ENCODE data around the gene HDAC4.
A peak's percentile ranks its signal among the peaks of the same experiment; 100 is the strongest.

Gene HDAC4

DNA sequence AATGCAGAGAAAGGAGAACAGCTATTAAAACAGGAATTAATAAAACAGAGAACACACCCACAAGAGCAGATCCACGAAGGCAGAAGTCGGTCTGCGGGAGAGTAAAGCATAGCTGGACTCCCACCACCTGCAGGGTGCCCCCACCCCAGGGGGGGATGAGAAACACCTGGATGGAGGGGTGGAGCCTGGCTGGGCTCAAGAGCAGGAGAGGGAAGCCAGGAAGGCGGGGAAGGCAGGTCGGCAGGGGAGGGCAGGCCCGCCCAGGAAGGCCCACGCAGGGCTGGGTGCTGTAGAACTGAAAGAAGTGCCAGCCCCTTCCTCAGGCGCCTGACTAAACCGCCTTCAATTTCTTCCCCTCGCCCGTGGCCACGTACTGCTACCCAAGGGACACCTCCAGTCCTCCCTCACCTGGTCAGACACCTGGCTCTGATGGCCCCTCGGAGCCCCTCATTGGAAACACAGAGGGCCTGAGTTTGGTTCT, 175.4 kb downstream of the HDAC4 start:
- DNase-seq (ENCODE audit: low read depth in 1 of 2, low spot score in 1 of 2) = no peak

DNA sequence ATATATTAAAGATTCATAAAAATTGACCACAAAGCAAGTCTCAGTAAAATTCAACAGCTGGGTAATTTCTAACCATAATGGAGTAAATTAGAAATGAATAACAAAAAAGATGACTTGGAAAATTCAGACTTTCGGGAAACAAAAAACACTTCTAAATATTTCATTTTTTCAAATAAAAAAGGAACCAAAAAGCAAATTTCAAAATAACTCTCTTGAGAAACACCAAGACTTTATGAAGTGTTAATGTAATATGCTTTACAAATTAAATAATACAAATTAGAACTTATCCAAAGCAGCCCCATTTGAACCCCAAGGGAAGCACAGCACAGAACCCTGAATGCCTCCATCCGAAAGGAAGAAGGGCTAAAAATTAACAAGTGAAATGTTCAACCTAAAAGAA, 175.9 kb downstream of the HDAC4 start:
- no peak for DNase-seq (ENCODE audit: low read depth in 1 of 2, low spot score in 1 of 2)

DNA sequence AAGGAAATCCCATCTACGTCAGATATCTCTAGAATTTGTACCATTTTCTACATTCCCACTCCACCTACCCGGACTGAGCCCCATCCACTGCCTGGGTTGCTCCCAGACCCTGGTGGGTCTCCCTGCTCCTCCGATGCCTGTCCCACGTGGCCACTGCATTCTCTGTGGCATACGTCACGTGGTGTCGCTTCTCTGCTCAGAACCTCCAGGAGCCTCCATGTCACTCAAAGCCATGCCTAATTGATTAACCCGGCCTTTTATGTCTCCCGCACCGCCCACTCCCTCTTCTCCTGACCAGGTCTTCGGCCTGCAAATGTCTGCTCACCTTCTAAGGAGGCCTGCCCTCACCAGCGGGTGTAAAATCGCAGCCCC, 176.6 kb downstream of the HDAC4 start:
- DNase-seq (ENCODE audit: low read depth in 1 of 2, low spot score in 1 of 2) = no peak

DNA sequence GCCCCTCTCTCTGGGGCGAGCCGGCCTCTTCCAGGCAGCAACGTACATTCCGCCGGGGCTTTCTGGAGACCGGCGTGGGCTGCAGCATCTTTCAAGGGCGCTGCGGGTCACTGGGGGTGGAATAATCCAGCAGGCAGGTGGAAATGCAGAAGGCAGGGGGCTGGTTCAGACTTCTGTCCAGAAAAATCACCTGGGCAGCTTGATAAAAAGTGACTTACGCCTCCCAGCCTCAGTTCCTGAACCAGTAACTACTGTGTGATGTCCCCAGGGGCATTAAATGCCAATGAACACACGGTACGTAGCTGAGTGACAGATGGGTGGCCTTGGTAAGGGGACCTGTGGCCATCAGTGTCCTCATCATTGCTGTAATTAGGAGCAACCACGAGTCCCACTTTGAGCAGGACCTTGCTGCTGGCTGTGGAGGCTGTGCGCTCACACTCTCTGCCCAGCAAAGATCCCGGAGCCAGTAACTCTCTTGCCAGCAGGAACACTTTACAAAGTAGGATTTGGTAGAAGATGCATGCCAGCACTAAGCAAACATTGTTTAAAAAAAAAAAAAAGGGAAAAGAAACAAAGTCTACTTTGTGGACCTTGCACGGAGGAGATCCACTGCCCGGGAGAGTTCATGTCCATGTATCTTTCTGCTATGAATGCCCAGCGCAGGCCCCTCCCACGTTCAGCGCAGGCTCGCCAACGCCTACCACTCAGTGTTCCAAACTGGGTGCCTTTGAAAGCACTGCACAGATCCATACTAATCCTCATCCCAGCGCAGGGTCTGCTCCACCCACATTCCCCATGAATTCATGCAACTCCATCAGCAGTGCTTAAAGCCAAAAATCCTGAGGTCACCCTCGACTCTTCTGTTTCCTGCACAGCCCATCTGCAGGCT, 177.3 kb downstream of the HDAC4 start:
- DNase-seq (ENCODE audit: low read depth in 1 of 2, low spot score in 1 of 2) = no peak

DNA sequence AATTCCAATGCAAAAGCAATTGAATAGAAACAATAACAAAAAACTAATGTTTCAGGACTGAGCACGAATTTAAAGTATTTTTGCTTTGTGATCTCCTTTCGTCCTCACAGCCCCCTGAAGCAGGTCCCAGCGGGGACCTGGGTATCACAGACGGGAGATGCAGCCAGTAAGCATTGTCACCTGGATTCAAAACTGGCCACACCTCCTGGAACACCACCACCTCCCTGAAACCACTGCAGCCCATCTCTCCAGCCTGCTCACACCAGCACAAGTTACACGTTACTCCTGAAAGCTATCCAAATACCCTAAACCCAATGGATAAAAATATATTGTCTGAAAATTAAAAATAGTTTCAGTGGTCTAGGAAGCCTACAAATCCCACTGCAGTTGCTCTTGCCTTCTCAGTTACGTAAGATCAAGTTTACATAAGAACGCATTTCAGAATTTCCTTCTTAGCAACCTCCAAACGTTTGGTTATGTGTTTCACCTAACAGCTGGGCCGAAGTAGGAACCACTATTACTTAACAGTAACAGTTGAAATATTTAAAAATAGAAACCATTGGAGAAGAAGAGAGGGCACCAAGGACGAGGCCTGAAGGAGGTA, 178.0 kb downstream of the HDAC4 start:
- DNase-seq (ENCODE audit: low read depth in 1 of 2, low spot score in 1 of 2) = no peak

DNA sequence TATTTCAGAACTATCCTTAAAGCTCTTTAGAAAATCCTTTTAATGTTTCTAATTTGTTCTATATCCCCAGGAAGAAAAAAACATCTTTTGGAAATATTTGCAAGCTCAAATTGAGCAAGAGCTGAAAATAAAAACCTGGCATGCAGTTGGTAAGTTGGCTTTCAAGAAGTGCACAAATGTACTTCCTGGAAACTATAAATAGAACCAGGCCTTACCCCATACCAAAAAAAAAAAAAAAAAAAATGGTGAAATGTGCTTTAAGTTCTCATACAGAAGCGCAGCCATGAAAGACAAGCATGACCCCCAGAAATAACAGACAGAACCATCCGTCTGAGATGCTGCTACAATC, 178.5 kb downstream of the HDAC4 start:
- no peak for DNase-seq (ENCODE audit: low read depth in 1 of 2, low spot score in 1 of 2)

DNA sequence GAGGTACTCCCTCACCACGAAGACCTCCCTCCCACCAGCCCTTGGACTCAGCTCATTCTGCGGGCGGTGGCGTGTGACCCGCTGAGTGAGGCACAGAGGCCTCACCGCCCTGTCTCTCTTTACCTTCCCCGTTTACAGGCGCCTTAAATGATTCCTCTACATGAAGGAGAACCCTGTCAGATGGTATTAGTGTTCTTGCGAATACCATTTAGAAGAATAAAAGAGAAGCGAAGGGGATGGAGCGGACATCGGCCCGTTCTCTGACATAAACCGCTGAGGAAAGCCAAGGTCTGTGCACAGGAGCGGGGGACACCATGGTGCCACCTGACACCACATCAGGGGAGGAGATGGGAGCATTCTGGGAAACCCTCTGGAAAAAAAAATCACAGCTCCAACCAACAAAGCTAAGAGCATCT, 179.8 kb downstream of the HDAC4 start:
- no peak for DNase-seq (ENCODE audit: low read depth in 1 of 2, low spot score in 1 of 2)

DNA sequence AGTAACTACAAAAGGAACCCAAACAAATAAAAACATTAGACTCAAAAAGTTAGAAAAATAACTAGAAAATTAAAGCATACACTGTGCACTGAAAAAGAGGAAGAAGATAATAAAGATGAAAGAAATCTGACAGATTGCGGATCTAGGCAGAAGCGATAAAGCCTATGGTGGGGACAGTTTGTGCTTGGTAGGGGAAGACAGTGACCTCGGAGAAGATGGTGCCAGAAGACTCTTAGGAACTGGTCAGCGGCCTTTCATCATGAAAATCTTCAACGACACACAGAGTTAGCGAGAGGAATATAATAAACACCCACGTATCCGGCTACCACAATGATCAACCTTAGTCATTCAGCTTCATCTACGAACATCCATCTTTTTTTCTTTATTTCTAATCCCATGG, 180.5 kb downstream of the HDAC4 start:
- DNase-seq (ENCODE audit: low read depth in 1 of 2, low spot score in 1 of 2) = no peak

DNA sequence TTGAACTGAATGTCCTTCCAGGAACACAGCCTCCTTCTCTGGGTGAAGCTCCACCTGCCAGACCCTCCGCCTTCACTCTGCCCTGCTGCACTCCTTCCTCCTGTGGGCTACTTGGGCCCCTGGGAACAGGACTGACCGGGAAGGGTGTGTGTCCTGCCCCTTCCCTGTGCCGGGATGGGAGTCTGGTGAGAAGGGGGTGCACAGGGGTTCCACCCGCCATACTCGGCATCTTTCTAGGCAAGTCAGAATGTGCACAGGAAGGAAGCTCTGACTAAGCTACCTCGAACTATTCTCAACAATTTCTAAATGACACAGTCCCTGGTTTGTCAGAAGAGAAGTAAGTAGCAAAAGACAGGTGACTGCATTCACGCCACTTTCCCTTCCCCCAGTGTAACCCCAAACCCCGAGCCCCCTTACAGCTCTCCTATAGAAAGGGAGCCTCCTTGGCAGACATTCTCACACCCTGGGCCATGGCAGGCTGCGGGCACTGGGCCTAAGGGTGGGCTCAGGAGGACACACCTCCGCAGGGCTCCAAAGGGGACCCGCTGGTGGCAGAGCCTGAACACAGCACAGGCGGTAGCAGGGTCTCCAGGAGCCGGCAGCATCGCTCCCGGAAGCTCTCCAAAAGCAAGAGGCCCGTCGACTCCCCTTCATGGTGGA, 184.1 kb downstream of the HDAC4 start:
- peak; percentile 16 to 24 for DNase-seq (ENCODE audit: low read depth in 1 of 2, low spot score in 1 of 2)

DNA sequence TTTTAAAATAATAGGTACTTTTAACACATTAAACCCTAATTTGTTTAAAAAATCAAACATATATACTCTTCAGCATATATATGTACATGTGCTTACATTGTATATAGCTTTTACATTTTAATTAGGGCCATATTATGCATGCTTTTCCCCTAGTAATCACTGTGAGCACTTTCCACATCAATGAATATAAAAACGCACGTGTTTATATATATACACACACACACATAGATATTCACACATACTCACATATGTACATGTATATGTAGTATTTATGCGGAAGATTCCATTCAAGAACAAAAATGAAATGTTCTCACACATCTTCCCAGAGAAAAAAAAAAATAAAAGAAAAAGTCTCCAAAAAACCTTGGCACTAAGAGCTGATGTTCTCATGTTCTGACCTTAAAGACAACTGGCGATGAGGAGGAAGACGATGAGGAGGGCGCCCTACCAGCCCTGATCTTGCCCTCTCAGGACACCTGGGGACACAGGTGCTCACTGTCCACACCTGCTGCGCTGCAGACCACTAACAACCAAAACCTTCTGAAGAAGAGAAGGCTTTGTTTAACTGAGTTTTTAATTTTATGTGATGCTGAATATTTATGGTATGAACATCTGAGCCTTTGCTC, 184.7 kb downstream of the HDAC4 start:
- DNase-seq (ENCODE audit: low read depth in 1 of 2, low spot score in 1 of 2) = no peak

DNA sequence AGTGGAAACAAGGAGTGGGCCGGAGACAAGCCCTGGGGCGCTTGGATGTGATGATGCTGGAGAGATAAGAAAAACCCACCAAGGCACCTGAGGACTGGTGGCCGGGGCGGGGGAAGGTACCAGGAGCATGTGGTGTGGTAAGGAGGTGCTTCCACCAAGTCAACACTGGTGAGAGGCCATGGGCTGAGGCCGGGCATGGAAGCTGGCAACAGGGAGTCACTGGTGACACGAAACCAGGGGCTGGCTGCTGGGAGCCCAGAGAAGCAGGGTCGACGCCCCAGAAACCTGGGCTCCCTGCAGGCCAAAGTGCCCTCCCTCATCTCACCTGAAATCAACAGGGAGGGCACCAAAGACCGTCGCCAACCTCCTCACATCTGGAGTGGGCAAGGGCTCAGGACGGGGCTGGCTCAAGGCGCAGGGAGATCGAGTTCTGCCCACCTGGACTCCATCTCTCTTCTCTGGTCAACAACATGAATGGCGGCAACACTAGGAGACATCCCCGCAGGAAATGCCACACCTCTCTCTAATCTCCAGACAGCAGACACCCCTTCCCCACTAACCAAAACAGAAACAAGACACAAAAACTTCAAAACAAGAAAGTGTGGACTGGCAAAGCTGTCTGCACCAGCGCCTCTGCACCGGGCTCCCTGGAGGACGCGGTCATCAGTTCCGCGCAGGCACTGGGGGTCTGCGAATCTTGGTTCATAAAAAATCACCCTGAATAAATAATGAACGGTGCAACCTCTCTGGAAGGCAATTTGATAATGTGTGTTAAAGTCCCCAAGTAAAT, 185.5 kb downstream of the HDAC4 start:
- no peak for DNase-seq (ENCODE audit: low read depth in 1 of 2, low spot score in 1 of 2)

DNA sequence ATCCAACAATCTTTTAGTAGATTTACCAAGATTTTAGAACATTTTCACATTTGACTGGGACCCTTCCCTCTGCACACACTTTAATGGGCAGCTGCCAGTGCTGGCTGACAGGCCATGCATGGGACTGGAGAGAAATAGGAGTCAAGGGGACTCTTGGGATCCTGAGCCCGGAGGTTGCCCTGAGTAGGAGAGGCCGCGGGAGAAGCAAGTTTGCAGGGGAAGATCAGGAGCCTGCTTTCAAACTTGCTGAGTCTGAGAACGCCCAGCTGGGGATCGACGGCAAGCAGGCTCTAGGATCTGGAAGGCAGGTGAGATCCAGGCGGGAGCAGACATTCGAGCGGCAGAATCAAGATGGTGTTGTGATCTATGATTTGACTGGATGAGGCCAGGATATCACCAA, 186.1 kb downstream of the HDAC4 start:
- no peak for DNase-seq (ENCODE audit: low read depth in 1 of 2, low spot score in 1 of 2)

DNA sequence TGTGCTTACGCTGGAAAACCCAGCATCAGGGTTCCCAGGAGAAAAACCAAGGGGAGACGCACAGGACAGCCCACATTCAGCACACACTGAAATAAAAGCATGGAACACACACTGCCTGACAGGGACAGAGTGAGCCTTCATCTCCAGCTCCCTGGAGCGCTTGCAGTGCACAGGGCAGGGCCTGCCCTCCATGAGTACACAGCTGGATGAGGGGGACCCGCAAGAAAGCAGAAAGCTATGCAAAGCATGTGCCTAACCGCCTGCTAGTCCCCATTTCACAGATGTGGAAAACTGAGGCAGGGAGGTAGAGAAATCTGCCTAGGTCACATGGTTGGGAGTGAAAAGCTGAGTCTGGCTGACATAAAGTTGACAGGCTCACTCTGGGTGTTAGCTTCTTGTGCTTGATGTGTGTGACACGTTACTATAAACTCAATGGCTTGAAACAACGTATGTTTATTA, 187.1 kb downstream of the HDAC4 start:
- DNase-seq (ENCODE audit: low read depth in 1 of 2, low spot score in 1 of 2) = no peak

DNA sequence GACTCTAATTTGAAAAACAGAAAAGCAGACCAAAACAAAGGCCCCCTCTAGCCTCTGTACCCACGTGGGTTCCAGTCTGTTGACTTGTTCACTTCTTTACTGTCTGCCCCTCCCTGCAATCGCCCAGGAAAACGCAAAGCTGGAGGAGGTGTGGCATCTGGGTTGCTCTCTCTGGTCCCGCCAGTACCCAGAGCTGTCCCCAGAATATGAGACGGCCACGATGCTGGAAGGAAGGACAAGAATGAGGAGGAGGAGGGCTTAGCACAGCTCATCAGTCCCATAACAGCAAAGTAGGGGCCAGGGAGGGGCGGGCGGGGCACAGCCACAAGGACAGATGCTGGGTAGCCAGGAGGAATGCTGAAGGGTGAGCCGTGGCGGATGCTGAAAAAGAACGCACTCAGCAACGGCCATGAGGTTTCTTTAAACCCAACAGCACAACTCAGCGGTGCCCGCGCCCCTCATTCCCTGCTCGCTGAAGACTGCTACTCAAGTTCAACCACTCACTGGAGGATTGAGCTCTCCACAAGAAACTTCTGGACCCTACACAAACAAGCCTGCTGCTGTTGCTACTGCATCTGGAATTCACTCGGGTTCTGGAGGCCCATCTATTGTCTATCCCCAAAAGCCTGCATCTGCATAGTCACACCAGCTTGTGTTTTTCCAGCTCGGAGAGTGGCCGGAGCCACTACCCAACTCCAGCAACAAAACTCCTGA, 187.7 kb downstream of the HDAC4 start:
- no peak for DNase-seq (ENCODE audit: low read depth in 1 of 2, low spot score in 1 of 2)

DNA sequence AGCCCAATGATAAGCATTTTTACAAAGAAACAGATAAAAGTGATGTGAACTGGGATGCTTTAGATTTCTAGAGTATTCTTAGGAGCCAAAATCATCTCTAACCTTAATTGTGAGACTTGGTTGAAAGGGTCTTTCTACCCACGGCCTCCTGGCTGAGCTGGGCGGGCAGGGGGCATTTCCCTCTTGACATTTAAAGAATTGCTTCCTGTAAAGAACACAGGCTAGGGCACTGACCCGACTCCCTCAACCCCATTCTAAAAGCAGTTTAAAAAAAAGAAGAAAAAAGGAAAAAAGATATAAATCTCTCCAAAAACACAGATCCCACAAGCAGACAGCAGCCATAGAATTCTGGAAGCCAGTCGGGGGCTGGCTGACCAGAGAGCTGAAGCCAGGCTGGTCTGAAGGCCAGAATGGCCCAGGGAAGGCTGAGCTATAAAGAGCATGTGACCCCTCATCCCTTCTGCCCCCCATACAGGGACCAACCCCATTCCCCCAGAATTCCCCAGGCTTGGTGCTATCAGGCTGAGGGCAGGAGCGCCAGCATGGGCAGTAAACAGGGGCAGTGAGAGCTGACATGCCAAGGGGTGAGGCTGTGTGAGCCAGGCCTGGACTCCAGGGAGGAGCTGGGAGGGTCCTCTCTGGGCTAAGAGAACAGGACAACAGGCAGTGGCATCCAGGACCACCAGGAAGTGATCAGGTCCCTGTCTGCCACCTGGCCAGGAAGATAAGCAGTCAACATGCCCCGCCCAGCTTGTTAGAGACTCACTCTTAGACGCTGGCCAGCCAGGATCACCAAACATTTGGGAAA, 188.5 kb downstream of the HDAC4 start:
- DNase-seq (ENCODE audit: low read depth in 1 of 2, low spot score in 1 of 2) = no peak

DNA sequence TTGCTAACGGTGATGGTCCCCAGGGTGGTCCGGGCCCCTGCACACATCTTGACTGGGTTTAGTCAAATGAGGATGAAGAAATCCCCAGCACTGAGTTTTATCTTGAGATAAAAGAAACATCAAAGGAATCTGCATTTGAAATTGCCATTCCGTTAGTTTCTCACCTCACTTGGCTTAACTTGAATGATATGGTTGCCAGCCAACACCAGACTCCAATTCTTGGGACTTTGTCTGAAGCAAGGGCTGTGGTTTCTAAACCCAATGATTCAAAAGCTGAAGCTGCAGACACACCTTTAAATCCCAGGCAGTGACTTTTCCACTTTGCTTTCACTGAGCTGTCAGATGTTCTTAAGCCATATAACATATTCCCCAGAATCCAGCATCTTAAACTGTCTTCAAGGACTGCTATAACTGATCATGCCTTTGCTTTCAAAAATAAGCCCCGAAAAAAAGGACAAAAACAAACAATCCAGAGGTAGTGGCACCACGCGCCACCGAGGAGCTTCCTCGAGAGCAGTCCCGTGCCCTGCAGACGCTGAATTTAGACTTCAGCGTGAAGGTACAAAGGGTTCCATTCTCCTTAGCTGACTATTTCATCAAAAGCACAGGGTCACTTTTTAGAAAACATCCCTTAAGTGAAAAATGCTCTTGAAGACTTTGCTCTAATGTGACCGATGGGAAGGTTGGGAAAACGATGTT, 189.3 kb downstream of the HDAC4 start:
- no peak for DNase-seq (ENCODE audit: low read depth in 1 of 2, low spot score in 1 of 2)

DNA sequence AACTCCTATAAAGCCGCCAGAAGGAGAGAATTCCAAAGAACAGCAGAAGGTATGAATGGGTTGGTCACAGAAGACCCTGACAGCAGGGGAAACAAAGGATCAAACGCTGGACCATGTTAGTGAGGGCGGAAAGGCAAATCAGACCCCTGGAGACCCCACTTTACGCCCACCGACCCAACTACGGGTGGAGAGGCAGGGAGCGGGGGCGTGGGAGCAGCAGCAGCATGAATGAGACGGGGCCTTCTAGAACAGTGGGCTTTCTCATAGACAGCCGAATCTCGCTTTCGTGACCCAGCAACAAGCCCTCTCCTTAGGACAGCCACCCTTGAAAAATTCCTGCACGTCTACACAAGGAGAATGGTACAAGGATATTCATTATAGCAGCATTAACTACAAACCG, 191.0 kb downstream of the HDAC4 start:
- DNase-seq (ENCODE audit: low read depth in 1 of 2, low spot score in 1 of 2) = no peak

DNA sequence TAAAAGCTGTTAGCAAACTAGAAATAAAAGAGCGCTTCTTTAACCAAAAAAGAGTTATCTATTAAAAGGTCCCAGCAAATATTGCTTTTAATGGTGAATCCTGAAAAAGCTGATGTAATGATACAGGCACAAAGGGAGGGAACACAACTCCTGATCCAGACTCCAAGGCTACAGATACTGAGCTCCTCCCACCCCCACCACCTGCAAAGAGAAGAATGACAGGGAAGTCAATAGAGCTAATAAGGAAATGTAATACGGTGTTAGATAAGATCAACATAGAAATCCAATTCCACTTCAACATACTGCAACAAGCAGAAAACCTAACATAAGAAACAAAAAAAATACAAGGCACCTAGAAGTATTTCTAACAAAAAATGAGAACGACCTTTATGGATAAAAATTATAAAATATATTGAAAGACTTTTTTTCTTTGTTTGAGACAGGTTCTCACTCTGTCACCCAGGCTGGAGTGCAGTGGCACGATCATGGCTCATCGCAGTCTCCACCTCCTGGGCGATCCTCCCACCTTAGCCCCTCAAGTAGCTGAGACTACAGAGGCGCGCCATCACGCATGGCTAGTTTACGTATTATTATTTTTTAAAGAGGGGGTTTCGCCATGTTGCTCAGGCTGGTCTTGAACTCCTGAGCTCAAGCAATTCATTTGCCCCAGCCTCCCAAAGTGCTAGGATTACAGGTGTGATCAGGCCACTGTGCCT, 192.2 kb downstream of the HDAC4 start:
- no peak for DNase-seq (ENCODE audit: low read depth in 1 of 2, low spot score in 1 of 2)

All from activated CD4-positive, alpha-beta T cell treated with anti-CD3 and anti-CD28 coated beads, Interleukin-2, amount 50 U/mL, for 24 hours (primary cell).